Kasumi-1 (cell line): Measurements from ENCODE around the gene PDHX.
A peak's percentile ranks its signal among the peaks of the same experiment; 100 is the strongest.
"Not testable (repeated sequence)": the region's sequence is repeated elsewhere in the genome, so short reads cannot be mapped to it uniquely, and the experiment has no call there.

Experiments
- DNase-seq, 2 experiments: peaks; one replicate each; lab custom pipeline; 2025; lab: John Stamatoyannopoulos, UW

The PDHX gene

GRCh38 chr11:34916015-34916842 lies at the start of gene PDHX, which contains the start of gene APIP:
TSS of gene PDHX (plus strand) at chr11:34916618. CDS start at chr11:34916656, 38 bp downstream.
TSS of gene APIP (minus strand) at chr11:34916379. CDS start at chr11:34916284, 95 bp downstream.
- DNase-seq = peak; percentile 75 to 85

GRCh38 chr11:34869425-34869824 lies 47.0 kb upstream of the PDHX start:
- DNase-seq = no peak

GRCh38 chr11:34870548-34871196 lies 45.7 kb upstream of the PDHX start:
- peak; percentile 14 to 26 for DNase-seq

DNA sequence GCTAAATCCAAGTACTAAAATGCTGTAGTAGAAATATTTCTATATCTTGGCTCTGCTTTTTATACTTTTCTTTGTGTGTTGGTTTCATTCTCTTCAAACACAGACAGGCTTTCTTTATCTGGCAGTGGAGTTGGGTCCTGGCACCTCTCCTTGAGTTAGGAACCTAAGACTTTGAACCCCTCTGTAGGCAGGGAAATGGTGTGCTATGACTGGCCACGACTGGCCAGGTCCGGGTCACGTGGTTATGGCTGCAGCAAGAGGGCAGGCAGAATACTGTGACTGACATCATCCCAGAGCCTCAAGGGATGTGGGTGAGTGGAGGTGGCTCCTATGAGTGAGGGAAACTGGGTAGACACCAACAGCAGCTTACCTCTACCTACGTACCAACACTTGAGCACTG lies 42.2 kb upstream of the PDHX start:
- DNase-seq = no peak

GRCh38 chr11:34877375-34877975 lies 38.9 kb upstream of the PDHX start:
- DNase-seq = no peak

- no peak for DNase-seq
Observed at GRCh38 chr11:34881900-34882299, 34.5 kb upstream of the PDHX start.

DNA sequence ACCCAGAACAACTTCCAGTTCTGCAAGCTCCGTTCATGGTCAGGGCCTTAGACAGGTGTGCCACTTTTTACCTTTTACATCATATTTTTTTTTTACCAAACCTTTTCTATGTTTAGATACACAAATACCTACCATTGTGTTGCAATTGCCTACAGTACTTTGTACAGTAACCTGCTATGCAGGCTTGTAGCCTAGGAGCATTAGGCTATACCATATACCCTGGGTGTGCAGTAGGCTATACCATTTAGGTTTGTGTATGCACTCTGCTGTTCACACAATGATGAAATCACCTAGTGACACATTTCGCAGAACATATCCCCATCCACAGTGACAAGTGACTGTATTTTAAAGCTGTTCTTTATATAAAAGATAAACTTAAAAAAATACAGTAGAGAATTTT lies 29.8 kb upstream of the PDHX start:
- DNase-seq = no peak

DNA sequence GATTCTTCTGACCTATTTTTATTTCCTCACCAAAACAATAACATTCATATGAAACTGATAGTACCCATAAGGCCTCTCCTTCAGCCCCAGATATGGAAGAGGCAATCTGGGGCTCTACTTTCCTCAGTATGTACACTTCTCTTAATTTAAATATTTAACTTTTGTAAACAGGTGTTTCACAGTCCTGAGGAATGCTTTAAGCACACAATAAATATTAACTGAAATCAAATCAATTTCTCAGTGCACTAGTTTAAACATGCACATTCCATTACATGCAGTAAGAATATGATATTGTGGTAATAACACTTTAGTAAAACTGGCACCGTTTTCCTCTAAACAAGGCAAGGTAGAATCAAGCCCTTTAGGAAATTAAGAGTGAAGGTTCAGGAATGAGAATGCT lies 29.2 kb upstream of the PDHX start:
- DNase-seq = no peak

DNA sequence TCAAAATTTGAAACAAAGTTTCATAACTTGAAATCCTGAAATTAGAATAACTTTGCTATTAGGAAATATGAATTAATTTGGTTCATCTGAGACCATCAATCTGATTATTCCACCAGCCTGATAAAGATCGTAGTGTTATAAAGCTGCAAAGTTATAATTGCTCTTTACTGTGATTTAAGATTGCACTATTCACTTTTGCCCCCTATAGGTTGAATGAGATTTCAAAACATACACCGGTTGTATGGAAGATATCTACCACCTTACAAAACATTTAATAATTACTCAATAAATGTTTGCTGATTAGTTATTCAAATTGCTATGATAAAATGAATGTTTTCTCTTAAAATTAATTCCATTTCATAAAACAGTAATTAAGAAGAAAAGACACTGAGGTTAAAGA lies 26.3 kb upstream of the PDHX start:
- DNase-seq = peak; percentile 25 to 37

DNA sequence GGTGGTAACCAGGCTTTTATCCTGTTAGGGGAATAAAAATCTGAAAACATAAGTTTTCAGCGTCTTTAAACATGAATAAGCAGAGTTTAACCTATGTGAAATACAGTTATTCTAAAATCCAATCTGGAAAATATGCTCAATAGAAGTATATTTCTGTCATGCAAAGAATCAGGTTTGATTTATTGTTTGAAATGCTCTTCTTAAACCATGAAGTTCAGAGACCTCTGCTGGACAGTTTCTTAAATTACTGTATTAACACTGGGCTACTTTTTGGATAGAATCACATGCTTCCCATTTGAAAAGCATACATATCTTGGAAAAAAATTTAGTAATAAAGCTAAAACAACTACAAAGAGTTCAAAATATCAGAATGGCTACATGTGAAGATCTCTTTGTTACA lies 25.6 kb upstream of the PDHX start:
- peak; percentile 66 to 72 for DNase-seq

DNA sequence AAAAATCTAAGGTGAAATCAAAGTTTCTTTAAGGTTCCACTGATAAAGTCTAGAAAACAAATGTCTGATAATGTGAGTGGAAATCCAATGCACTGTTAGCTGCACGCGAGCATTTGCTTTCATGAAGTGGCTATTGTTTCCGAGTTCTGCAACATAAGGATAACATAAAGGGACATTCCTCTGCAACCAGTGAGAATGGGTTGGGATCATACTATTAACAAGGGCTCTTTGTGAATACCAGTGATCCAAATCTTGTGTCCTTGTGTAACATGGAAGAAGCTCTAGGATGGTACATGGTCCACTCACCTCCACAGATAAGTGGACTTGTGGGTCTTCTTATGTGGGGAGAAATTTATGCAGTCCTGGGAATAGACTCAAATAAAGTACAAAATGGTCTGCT lies 24.8 kb upstream of the PDHX start:
- no peak for DNase-seq

- no peak for DNase-seq
Observed at GRCh38 chr11:34893416-34893815, 23.0 kb upstream of the PDHX start.

GRCh38 chr11:34896191-34896590 lies 20.2 kb upstream of the PDHX start:
- DNase-seq = not testable (repeated sequence)

DNA sequence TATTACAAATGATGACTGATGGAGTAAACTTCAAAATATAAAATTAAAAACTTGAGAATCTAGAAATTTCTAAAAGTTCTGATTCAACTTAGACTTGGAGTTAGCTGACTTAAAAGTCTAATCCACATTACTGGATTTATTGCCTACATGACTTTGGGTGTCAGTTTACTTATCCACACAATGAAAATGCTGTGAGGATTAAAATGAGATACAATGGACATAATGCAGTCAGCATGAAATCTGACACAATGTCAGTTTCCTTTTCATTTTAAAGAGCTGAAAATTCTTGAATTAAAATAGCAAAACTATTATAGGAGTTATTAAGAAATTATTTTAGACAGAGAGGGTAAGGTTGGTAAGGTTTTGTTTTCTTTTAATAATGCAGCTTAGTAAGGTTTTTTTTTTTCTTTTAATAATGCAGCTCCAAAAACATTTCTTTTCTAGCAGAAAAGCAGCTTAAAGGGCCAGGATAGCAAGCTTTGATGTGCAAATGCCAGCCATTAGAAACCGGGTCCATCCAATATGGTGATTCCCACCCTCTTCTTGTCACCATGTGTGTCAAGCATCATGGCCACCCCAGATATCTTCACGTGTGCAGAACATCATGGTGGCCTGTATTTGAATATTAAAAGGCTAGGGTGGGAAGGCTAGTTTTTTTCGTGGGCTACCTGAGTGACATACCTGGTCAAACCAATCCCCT lies 19.1 kb upstream of the PDHX start:
- no peak for DNase-seq

GRCh38 chr11:34898474-34898873 lies 17.9 kb upstream of the PDHX start:
- no peak for DNase-seq

GRCh38 chr11:34899633-34900016 lies 16.8 kb upstream of the PDHX start:
- DNase-seq = no peak

DNA sequence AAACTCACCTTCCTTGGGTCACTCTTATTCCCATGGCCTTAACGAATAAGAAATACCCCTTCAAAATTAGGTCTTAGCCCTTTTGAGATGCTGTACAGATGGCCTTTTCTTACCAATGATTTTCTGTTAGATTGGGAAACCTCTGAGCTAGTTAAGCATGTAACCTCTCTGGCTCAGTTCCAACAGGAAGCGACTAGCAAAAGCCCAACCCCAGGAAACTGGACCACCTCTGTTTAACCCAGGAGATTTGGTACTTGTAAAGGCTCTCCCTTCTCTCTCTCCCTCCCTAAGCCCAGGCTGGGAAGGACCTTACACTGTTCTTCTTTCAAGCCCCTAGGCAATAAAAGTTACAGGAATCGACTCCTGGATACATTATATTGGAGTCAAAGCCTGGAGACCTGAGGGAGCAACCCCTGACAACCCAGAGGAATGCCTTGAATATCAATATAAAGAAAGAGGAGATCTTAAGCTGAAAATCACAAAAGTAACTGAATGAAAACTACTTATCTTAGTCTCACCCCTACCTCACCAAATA lies 11.9 kb upstream of the PDHX start:
- no peak for DNase-seq

- DNase-seq = no peak
Observed at GRCh38 chr11:34905666-34906065, 10.8 kb upstream of the PDHX start.

GRCh38 chr11:34907934-34908593 lies 8.4 kb upstream of the PDHX start:
- DNase-seq = no peak

- DNase-seq = no peak
Observed at GRCh38 chr11:34909415-34909814, 7.0 kb upstream of the PDHX start.

DNA sequence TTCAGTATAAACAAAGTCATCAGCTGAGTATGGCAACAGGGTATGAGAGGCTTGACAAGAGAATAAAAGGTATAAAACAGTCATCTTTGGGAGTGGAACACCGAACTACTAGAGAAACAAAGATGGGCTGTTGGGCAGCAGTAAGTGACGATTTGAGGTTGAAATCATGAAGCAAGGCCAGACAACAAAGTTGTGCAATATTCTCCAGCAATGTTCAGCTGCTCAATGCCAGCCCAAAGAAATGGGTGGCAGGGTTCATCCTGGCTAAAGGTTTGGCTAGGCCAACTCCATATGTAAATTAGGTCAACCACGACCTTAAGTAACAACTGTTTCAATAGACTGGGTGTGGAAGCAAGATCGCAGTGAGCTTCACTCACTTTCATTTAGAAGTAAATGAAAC lies 6.5 kb upstream of the PDHX start:
- DNase-seq = no peak

- DNase-seq = no peak
Observed at GRCh38 chr11:34910817-34911216, 5.6 kb upstream of the PDHX start.
